Measurements from ENCODE around the gene SLC9A4.
"Not testable (repeated sequence)": the region's sequence is repeated elsewhere in the genome, so short reads cannot be mapped to it uniquely, and the experiment has no call there.

SLC9A4 gene

DNA sequence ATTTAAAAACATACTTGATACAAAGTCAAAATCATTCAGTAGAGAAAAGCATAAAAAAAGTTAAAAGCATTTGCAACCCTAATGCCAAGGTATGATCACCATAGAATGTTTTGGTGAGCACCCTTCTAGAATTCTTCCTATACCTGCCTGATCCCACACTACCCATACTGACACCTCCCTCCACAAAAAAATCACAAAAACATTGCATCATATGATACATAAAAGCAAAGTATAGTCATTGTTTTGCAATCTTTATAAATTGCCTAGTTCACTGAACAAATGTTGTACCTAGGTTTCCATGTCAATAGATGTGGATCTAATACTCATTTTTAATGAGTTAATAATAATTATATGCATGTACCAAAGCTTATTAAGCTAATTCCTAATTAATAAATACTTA is 54.1 kb downstream of the SLC9A4 start:
- no peaks in the 10 kb centered on the region for H3K4me1 Mint-ChIP-seq
- H3K36me3 Mint-ChIP-seq = no peaks in the 10 kb centered on the region
- no peak for ATAC-seq
- no peak overlapping the region for H3K4me3 Mint-ChIP-seq
- no peaks in the 10 kb centered on the region for H3K9me3 Mint-ChIP-seq
- H3K27me3 Mint-ChIP-seq = peaks cover 10% of the 10 kb centered on the region
- H3K27ac Mint-ChIP-seq = no peak overlapping the region

DNA sequence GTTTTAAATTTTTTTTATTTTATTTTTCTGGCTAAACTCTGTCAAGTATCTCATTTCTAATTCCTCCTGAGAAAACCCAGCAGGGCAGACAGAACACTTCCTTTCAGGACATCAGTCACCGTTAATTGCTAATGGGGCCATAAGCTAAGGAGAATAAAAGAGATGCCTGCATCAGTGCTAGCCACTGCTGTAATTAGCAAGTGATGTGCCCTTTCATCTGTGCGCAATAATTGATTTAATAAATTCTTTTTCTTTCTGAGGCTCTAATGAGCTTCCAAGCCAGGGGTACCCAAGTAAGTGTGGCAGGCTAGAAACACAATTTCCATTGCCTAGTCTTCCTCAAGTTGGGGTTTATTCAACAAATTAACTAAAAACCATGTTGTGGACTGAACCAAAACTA is 65.5 kb downstream of the SLC9A4 start:
- no peaks in the 10 kb centered on the region for H3K4me1 Mint-ChIP-seq
- H3K27ac Mint-ChIP-seq = no peak overlapping the region
- H3K36me3 Mint-ChIP-seq = no peaks in the 10 kb centered on the region
- no peak overlapping the region for H3K4me3 Mint-ChIP-seq
- ATAC-seq = no peak
- peaks cover 29% of the 10 kb centered on the region for H3K27me3 Mint-ChIP-seq
- peaks cover 3% of the 10 kb centered on the region for H3K9me3 Mint-ChIP-seq

DNA sequence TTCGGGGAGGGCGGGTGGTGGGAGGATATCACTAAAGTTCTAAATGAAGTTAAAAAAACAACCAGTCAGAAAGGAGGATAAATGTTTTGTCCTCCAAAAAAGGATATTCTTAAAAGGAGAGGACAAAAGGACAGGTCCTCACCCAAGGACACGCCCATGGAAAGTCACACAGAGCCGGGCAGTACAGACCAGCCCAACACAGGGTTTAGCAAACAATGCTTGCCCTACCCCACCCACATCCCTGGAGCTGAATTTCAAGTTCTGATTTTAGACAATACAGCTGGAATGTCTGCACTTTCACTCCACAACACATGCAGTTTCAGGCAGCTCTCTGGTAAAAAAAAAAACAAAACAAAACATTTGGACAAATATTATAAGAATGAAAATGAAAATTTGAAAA is 67.9 kb downstream of the SLC9A4 start:
- Mint-ChIP-seq H3K27ac (no peak overlapping the region), H3K36me3 (no peaks in the 10 kb centered on the region), H3K4me3 (no peak overlapping the region), H3K9me3 (no peaks in the 10 kb centered on the region), H3K27me3 (peaks cover 23% of the 10 kb centered on the region), H3K4me1 (no peaks in the 10 kb centered on the region)
- no peak for ATAC-seq

DNA sequence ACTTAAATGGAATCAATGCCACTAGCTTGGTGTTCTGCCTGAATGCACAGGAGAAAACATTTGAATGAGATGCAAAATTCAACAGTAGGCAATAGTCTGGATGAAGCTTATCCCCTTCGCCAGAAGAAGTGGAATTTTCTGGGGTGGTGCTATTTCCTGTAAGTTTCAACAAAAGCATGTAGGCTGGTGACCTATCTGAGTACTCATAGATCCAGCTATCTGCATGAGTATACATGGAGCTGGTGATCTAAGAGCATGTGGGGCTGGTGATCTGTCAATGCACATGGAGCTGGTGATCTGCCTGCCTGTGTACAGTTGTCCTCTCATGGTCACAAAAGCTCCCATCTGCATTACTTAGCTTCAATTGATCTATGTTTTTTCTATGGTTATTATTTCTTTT is 71.2 kb downstream of the SLC9A4 start:
- ATAC-seq = no peak
- Mint-ChIP-seq H3K27ac (no peak overlapping the region), H3K9me3 (peaks cover 11% of the 10 kb centered on the region), H3K4me1 (no peaks in the 10 kb centered on the region), H3K4me3 (no peak overlapping the region), H3K36me3 (no peaks in the 10 kb centered on the region), H3K27me3 (peaks cover 23% of the 10 kb centered on the region)

DNA sequence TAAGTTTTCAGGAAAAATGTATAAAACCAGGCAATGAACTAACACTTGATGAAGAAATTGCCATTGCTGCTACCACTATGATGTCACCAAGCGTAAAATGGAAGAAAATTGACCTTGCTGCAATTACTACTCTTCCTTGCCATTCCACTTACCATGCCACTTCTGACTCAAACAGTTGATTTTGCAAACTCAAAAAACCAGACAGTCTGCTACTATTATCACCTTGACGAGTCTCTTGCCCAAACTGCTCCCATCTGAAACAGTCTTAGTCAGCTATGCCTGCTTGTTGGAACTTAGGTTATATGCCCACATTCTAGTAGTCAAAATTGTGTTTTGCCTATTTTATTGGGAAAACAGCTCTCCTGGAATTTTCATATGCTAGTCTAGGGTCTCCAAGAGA is 74.4 kb downstream of the SLC9A4 start:
- no peaks in the 10 kb centered on the region for H3K36me3 Mint-ChIP-seq
- no peaks in the 10 kb centered on the region for H3K4me1 Mint-ChIP-seq
- ATAC-seq = no peak
- H3K9me3 Mint-ChIP-seq = peaks cover 18% of the 10 kb centered on the region
- H3K27me3 Mint-ChIP-seq = peaks cover 15% of the 10 kb centered on the region
- no peak overlapping the region for H3K4me3 Mint-ChIP-seq
- no peak overlapping the region for H3K27ac Mint-ChIP-seq

- H3K27me3 Mint-ChIP-seq = peaks cover 5% of the 10 kb centered on the region
- no peaks in the 10 kb centered on the region for H3K4me1 Mint-ChIP-seq
- no peak overlapping the region for H3K4me3 Mint-ChIP-seq
- H3K36me3 Mint-ChIP-seq = no peaks in the 10 kb centered on the region
- ATAC-seq = no peak
- H3K27ac Mint-ChIP-seq = no peak overlapping the region
- peaks cover 18% of the 10 kb centered on the region for H3K9me3 Mint-ChIP-seq
Observed at GRCh38 chr2:102549027-102549426, 76.0 kb downstream of the SLC9A4 start.

GRCh38 chr2:102550151-102550550 is 77.1 kb downstream of the SLC9A4 start:
- H3K36me3 Mint-ChIP-seq = no peaks in the 10 kb centered on the region
- H3K9me3 Mint-ChIP-seq = peaks cover 18% of the 10 kb centered on the region
- ATAC-seq = no peak
- no peaks in the 10 kb centered on the region for H3K4me1 Mint-ChIP-seq
- H3K27ac Mint-ChIP-seq = no peak overlapping the region
- no peaks in the 10 kb centered on the region for H3K27me3 Mint-ChIP-seq
- no peak overlapping the region for H3K4me3 Mint-ChIP-seq

DNA sequence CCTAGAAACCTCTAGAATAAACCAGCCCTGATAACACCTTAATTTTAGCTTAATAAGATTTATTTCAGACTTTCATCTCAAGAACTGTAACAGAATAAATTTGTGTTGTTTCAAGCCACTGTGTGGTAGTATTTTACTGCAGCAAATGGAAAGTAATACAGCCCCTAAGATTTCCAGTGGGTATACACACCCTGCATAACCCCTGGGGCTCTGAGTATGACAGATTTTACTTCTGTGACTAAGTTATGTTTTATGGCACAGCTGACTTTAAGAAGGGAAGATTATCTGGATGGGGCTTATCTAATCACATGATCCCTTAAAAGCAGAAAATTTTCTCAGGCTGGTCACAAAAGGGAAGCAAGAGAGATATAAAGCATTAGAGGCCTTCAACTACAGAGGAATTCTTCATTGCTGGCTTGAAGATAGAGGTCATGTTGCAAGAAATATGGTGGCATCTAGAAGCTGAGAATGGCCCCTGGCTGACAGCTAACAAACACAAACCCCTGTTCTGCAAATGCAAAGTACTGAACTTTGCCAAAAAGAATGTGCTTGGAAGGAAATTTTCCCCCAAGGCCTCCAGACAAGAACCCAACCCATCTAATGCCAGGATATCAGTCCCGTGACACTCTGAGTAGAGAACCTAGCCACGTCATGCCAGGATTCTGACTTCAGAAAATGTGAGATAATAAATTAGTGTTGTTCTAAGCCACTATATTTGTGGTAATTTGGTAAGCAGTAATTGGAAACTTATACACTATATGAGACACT is 78.5 kb downstream of the SLC9A4 start:
- no peaks in the 10 kb centered on the region for H3K27me3 Mint-ChIP-seq
- H3K4me3 Mint-ChIP-seq = no peak overlapping the region
- no peaks in the 10 kb centered on the region for H3K4me1 Mint-ChIP-seq
- no peak for ATAC-seq
- H3K36me3 Mint-ChIP-seq = no peaks in the 10 kb centered on the region
- no peak overlapping the region for H3K27ac Mint-ChIP-seq
- peaks cover 18% of the 10 kb centered on the region for H3K9me3 Mint-ChIP-seq

- H3K9me3 Mint-ChIP-seq = peaks cover 7% of the 10 kb centered on the region
- ATAC-seq = peak; percentile 41
- H3K36me3 Mint-ChIP-seq = no peaks in the 10 kb centered on the region
- no peak overlapping the region for H3K27ac Mint-ChIP-seq
- H3K27me3 Mint-ChIP-seq = no peaks in the 10 kb centered on the region
- H3K4me3 Mint-ChIP-seq = no peak overlapping the region
- no peaks in the 10 kb centered on the region for H3K4me1 Mint-ChIP-seq
Observed at GRCh38 chr2:102553601-102554000, 80.6 kb downstream of the SLC9A4 start.

- H3K4me3 Mint-ChIP-seq = no peak overlapping the region
- ATAC-seq = no peak
- no peak overlapping the region for H3K27ac Mint-ChIP-seq
- no peaks in the 10 kb centered on the region for H3K36me3 Mint-ChIP-seq
- no peaks in the 10 kb centered on the region for H3K27me3 Mint-ChIP-seq
- peaks cover 5% of the 10 kb centered on the region for H3K9me3 Mint-ChIP-seq
- no peaks in the 10 kb centered on the region for H3K4me1 Mint-ChIP-seq
Observed at GRCh38 chr2:102558463-102558862, 85.4 kb downstream of the SLC9A4 start.

DNA sequence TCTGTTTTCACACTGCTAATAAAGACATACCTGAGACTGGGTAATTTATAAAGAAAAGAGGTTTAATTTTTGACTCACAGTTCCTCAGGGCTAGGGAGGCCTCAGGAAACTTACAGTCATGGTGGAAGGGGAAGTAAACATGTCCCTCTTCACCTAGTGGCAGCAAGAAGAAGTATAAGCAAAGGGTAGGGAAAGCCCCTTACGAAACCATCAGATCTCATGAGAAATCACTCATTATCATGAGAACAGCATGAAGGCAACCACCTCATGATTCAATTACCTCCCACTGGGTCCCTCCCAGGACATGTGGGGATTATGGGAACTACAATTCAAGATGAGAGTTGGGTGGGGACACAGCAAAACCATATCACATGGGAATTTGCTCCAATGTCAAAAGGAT is 89.5 kb downstream of the SLC9A4 start:
- not testable (repeated sequence) for H3K27me3 Mint-ChIP-seq, H3K36me3 Mint-ChIP-seq, ATAC-seq, H3K4me1 Mint-ChIP-seq, H3K9me3 Mint-ChIP-seq, H3K27ac Mint-ChIP-seq, H3K4me3 Mint-ChIP-seq

DNA sequence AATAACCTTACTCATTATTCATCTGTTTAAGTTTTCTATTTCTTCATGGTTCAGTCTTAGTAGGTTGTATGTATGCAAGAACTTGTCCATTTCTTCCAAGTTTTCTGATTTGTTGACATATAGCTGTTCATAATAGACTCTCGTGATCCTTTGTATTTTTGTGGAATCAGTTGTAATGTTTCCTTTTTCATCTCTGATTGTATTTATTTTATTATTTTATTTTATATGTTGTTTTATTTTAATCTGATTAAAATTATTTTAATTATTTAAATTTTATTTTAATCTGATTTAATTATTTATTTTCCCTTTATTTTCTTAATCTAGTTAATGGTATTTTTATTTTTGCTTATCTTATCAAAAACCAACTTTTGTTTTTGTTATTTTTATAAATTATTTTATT is 102.9 kb downstream of the SLC9A4 start:
- ATAC-seq = no peak
- Mint-ChIP-seq H3K27me3 (peaks cover 20% of the 10 kb centered on the region), H3K4me3 (no peak overlapping the region), H3K36me3 (no peaks in the 10 kb centered on the region), H3K9me3 (peaks cover 22% of the 10 kb centered on the region), H3K27ac (no peak overlapping the region), H3K4me1 (no peaks in the 10 kb centered on the region)

DNA sequence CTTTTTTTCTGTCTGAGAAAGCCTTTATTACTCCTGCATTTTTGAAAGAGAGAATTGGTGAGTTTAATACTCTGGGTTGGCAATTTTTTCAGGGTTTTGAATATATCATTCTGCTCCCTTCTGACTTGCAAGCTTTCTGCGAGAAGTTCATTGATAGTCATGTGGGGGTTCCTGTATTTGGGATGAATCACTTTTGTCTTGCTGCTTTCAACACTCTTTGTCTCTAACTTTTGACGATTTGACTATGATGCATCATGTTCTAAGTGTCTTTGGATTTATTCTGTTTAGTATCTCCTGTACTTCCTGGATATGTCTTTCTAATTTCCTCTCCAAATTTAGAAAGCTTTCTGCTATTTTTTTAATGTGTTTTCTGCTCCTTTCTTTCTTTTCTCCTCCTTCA is 105.3 kb downstream of the SLC9A4 start:
- no peak overlapping the region for H3K27ac Mint-ChIP-seq
- ATAC-seq = no peak
- peaks cover 22% of the 10 kb centered on the region for H3K27me3 Mint-ChIP-seq
- peaks cover 2% of the 10 kb centered on the region for H3K36me3 Mint-ChIP-seq
- peaks cover 21% of the 10 kb centered on the region for H3K9me3 Mint-ChIP-seq
- H3K4me1 Mint-ChIP-seq = peaks cover 7% of the 10 kb centered on the region
- H3K4me3 Mint-ChIP-seq = no peak overlapping the region

- H3K27ac Mint-ChIP-seq = no peak overlapping the region
- H3K4me1 Mint-ChIP-seq = peaks cover 13% of the 10 kb centered on the region
- H3K4me3 Mint-ChIP-seq = peak overlapping the region; percentile 38
- peaks cover 7% of the 10 kb centered on the region for H3K36me3 Mint-ChIP-seq
- H3K27me3 Mint-ChIP-seq = peaks cover 22% of the 10 kb centered on the region
- no peak for ATAC-seq
- H3K9me3 Mint-ChIP-seq = peaks cover 18% of the 10 kb centered on the region
Observed at GRCh38 chr2:102581911-102582310, 108.9 kb downstream of the SLC9A4 start.

GRCh38 chr2:102582845-102583244 is 109.8 kb downstream of the SLC9A4 start:
- Mint-ChIP-seq H3K36me3 (peaks cover 7% of the 10 kb centered on the region), H3K27ac (no peak overlapping the region), H3K9me3 (peaks cover 13% of the 10 kb centered on the region)

More at GRCh38 chr2:102582845-102583244, 109.8 kb downstream of the SLC9A4 start:
- no peak for ATAC-seq
- peaks cover 14% of the 10 kb centered on the region for H3K27me3 Mint-ChIP-seq
- peaks cover 13% of the 10 kb centered on the region for H3K4me1 Mint-ChIP-seq
- no peak overlapping the region for H3K4me3 Mint-ChIP-seq

Data from stimulated activated memory B cell treated with anti-CD40 and anti-IgM and Interleukin-4, amounts not matched to agents 10 μg/mL and 1 μg/mL and 100 μg/mL, for 72 hours (primary cell).